Stimulated activated CD8-positive, alpha-beta memory T cell treated with anti-CD3 and anti-CD28 coated beads, Interleukin-4, amount 100 ng/mL, for 24 hours (primary cell): ENCODE results near the gene GGACT.

Experiments
- DNase-seq: peaks from one replicate; pipeline ENCODE4 v3.0.0-alpha.2; 2020; ENCODE audit warnings: low read depth

GGACT gene

DNA sequence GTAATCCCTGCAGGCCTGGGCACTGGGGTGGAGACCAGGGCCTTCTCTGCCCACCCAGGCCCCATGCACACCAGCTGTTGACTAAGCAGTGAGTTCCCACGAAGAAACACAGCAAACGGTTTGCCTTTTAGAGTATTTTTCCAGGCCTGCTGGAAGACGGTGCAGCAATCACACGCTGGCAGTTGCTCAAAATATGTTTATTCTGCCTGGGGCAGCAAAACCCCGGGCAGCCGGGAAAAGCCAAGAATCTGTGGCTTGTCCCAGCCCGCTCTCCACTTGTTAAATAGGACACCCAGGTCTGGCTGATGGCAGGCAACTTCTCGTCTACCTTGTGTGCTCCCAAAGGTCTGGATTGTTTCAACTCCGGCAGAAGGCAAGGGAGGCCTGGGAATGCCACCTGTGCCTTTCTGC is 40.8 kb downstream of the GGACT start:
- no peak for DNase-seq

GRCh38 chr13:100546713-100547405 is 41.7 kb downstream of the GGACT start:
- no peak for DNase-seq

- no peak for DNase-seq
Observed at GRCh38 chr13:100545684-100546061, 42.9 kb downstream of the GGACT start.

- no peak for DNase-seq
Observed at GRCh38 chr13:100544866-100545683, 43.5 kb downstream of the GGACT start.

- no peak for DNase-seq
Observed at GRCh38 chr13:100543872-100544602, 44.6 kb downstream of the GGACT start.

- no peak for DNase-seq
Observed at GRCh38 chr13:100542826-100543156, 45.8 kb downstream of the GGACT start.

DNA sequence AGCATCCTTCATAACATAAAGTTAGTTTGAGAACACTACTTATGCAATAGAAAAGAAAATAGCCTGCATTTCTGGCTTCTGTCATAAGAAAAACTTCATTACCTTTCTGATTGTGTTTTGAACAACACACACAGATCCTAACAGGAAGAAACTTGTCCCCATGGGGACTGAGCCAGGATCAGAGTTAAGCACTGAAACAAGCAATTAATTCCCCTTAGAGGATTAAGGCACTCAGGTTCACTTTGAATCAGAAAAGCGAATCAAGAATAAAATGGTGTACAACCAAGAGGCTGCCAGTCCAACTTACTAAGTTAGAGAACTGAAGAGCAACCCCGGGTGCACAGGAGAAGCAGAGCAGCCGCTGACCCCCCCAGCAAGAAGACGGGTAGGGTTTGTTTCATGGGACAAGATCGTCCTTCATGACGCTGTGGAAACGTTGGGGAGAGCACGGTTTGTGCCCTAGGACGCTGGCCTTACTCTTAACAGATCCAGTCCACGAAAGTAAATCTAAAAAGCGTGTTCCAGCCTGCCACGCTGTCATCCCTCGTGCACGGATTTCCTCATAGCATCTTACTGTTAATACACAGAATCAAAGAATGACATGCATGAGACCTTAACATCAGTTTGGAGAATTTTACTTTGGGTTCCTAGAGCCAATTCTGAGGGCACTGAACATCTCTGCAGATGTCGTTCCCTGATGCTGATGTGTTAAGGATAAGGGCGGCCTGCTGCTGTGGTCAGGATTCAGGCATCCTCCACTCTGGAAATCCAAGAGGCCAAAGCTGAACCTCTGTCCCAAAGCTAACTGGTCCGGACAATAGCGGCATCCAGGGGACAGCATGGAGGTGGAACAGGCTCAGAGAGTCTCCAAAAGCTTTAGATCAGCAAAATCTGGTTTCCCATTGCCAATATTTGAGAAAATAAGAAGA is 46.4 kb downstream of the GGACT start:
- DNase-seq, result no peak

GRCh38 chr13:100540621-100541020 is 48.0 kb downstream of the GGACT start:
- DNase-seq, result no peak

DNA sequence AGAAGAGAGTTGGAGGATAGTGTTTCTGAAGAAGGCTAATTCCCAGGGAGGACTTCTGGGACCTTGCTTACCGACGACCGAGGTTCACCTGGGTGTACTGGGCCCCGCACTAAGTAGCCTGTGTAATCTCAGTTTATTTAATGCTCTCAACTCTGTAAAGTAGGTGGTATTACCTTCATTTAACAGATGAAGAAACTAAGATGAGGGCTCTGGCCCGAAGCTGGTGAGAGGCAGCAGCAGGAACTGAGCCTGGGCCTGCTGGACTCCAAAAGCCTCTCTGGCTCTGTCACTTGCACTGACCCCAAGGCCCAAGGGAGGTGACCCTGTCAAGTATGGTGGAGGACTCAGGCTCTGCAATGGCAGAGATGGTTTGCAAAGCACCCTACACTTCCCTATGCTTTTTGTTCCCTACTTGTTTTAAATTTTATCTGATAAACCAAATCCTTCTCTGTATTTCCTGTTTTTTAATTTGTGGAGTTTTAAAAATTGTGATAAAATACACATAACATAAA is 50.6 kb downstream of the GGACT start:
- DNase-seq, result no peak

- DNase-seq, result no peak
Observed at GRCh38 chr13:100537486-100537885, 51.1 kb downstream of the GGACT start.

DNA sequence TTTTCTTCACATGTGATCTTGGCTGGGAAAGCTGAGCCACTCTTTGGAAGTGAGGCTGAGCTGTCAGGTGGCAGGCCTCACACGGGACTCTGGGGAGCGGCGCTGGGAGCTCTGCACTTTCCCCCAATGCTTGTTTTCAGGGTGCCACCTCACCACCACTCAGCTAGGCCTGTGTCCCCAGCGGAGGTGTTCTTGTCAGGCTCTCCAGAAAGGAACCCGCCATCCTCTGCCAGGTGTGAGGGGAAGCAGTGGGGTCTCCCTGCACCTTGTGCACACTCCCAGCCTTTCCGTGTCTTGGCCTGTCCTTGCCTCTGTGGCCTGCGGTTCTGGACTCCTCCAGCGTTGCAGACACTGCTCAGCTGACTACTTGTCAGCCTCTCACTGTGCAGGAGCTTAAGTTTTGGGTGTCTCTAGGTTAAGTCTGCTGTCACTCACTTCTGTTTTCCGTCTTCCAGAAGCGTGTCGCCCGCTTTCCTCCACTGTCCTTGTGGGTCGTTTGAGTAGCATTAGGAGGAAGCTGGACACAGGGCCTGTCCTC is 51.9 kb downstream of the GGACT start:
- DNase-seq, result no peak

- no peak for DNase-seq
Observed at GRCh38 chr13:100535426-100536135, 53.0 kb downstream of the GGACT start.

- DNase-seq, result no peak
Observed at GRCh38 chr13:100534911-100535310, 53.7 kb downstream of the GGACT start.

DNA sequence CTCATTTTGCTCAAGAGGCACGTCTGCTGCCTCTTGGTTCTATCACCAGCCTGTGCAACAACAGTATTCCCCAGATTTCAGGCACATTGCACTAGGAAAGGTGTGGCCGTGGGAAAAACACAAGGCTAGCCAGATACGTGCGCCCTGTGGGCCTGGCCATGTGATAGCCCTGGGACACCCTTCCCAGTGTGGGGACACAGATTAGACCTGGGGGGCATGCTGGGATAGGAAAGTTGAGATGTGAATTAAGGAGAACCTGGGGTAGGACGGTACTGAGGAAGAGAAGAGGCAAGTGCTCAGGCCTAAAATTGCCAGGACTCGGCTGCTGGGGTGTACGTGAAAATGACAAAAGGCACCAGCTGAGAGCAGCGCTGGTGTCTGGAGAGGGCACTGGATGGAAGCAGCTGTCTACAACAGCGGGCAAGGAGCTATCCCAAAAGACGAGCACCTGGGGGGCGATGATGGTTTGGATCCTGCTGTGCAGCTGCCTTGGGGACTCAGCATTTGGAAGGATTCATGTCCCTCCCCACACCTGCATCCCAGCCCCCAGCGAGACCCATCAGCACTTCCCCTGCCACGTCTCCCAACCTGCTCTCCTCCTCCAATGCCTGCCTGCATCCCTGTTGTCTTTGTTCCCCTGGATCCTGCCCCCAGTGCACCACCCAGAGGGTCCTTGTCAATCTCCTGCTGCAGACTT is 54.3 kb downstream of the GGACT start:
- no peak for DNase-seq

DNA sequence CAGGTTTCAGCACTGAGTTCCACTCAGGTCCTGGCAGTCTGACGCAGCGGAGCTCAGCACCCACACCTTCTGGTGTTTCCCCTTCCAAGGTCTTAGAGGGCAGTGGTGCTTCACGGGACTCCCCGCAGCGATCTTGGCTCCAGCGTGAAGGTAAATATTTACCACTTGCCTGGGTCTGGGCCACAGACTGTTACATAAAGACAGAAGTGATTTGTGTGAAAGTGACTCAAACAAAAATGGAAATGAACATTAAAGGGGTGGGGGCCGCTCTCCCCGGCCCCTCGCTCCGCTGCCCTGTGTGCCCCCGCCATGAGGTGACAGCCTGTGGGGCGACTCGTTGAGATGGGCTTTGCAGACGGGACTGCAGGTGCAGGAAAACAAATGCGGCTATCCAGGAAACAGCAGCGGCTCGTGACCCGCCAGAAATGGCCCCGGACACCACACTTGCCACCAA is 55.0 kb downstream of the GGACT start:
- DNase-seq, result no peak

GRCh38 chr13:100532836-100533435 is 55.7 kb downstream of the GGACT start:
- DNase-seq, result no peak

DNA sequence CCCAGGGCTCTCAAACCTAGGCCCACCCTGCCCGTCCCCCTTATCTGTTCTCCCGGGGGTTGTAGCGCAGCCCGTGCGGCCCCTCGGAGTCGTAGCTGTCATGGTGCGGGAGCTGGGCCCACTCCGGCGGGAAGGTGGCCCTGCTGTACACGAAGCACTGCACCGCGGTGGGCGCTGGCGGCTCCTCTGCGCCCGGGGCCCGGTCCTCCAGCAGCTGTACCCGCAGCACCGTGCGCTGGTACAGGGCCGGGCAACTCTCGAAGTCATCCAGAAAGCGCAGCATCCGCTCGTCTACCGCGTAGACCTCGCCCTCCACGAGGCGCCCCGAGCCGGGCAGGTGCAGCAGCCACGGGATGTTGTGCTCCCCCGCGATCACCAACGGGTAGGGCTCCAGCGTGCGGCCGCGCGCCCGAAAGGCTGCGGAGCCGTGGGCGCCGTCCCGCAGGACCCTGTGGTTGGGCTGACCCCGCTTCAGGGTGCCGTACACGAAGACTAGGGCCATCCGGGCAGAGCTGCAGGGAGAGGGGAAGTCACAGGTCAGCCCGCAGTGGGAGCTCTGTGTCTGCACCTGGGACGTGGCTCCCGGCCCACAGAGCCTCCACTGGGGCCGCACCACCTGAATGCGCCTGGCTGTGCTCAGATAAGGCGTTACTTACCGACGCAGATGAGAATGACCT is 56.4 kb downstream of the GGACT start:
- DNase-seq, result no peak

GRCh38 chr13:100530671-100531213 is 57.8 kb downstream of the GGACT start:
- DNase-seq, result no peak
